Measurements from ENCODE around the gene HLA-DQB1.
"Not testable (repeated sequence)": the region's sequence is repeated elsewhere in the genome, so short reads cannot be mapped to it uniquely, and the experiment has no call there.

HLA-DQB1 gene

GRCh38 chr6:32662099-32662498 lies 4.4 kb downstream of the HLA-DQB1 start:
- DNase-seq (ENCODE audit: low read depth), result no peak

- no peak for DNase-seq (ENCODE audit: low read depth)
Measured at GRCh38 chr6:32659856-32660595, 6.4 kb downstream of the HLA-DQB1 start.

DNA sequence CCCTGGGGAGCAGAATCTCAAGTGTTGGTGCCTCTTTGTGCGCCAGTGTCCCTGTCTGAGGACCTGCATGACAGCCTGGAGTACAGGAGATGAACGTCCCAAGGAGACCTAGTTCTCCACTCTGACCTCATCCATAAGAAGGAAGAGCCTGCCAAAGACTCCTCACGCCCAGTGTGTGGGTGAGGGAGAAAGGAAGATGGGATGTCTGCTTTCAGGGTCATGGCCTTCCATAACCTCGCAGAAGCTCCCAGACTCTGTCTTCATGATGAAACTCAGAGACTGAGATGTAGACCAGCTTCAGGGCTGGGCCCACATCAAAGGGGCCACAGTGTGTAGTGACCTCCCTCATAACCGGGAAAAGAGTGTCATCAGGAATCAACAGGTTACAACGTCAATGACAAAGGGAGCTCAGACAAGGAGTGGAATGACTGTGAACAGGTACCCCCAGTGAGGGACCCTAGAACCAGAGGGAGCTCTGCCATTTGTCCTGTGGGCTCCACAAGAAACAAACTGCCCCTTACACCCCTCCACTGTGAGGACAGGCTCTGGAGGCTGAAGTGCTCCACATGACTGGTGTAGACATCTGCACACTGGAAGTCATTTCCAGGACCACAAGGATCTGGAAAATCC lies 8.1 kb downstream of the HLA-DQB1 start:
- no peak for DNase-seq (ENCODE audit: low read depth)

DNA sequence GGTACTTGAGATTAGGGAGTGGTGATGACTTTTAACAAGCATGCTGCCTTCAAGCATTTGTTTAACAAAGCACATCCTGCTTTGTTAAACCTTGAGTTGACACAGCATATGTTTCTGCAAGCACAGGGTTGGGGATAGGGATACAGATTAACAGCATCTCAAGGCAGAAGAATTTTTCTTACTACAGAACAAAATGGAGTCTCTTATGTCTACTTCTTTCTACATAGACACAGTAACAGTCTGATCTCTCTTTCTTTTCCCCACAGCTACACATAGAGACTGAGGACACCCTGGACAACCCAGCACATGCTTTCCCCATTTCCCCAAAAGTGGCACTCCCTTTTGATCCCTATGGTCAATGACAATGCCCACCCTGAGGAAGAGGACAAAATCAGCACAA lies 8.6 kb downstream of the HLA-DQB1 start:
- not testable (repeated sequence) for DNase-seq (ENCODE audit: low read depth)

GRCh38 chr6:32657329-32657728 lies 9.1 kb downstream of the HLA-DQB1 start:
- DNase-seq (ENCODE audit: low read depth), result not testable (repeated sequence)

GRCh38 chr6:32655203-32655710 lies 11.2 kb downstream of the HLA-DQB1 start:
- no peak for DNase-seq (ENCODE audit: low read depth)

GRCh38 chr6:32645047-32645703 lies 21.3 kb downstream of the HLA-DQB1 start:
- no peak for DNase-seq (ENCODE audit: low read depth)

DNA sequence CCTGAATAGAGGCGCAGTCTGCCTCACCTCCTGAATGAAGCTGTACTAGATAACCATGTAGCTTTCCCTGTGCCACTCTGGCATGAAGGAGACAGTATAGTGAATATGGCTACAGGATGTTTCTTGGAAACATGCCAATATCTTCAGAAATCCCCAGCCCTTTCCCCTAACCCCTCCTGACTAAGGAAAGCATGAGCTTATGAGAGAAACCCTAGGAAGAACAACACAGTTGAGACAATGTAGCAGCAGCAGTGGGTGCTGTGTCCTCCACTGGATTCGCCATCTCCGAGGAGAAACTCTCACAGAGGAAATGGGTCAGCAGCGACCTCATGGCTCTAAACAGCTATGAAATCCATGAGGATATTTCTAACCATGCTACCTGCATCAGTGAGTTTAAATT lies 22.6 kb downstream of the HLA-DQB1 start:
- no peak for DNase-seq (ENCODE audit: low read depth)

- DNase-seq (ENCODE audit: low read depth), result no peak
Measured at GRCh38 chr6:32642720-32643106, 23.7 kb downstream of the HLA-DQB1 start.

DNA sequence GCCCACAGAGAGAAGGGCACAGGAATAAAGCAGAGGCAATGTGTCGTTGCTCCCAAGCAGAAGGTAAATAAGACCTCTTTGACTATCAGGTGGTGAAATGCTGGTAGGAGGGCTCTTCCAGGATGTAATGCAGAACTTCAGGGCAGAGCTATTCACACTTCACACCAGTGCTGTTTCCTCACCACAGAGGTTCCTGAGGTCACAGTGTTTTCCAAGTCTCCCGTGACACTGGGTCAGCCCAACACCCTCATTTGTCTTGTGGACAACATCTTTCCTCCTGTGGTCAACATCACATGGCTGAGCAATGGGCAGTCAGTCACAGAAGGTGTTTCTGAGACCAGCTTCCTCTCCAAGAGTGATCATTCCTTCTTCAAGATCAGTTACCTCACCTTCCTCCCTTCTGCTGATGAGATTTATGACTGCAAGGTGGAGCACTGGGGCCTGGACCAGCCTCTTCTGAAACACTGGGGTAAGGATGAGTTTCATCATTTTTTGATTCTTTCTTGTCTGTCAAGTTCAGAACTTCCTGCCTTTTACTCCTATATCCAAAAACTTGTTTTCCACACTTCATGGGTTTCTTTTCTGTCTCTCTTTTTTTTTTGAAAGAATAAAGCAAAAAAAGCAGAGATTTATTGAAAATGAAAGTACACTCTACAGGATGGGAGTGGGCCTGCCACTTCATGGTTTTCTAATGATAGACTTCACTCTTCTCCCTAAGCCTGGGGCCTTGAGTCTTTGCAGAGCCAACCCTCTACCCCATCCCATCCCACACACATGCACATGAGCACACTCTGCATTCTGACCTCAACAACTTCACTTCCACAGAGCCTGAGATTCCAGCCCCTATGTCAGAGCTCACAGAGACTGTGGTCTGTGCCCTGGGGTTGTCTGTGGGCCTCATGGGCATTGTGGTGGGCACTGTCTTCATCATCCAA lies 24.4 kb downstream of the HLA-DQB1 start:
- not testable (repeated sequence) for DNase-seq (ENCODE audit: low read depth)

- DNase-seq (ENCODE audit: low read depth), result no peak
Measured at GRCh38 chr6:32641122-32641521, 25.3 kb downstream of the HLA-DQB1 start.

GRCh38 chr6:32639440-32640394 lies 26.7 kb downstream of the HLA-DQB1 start:
- no peak for DNase-seq (ENCODE audit: low read depth)

- DNase-seq (ENCODE audit: low read depth), result no peak
Measured at GRCh38 chr6:32638532-32639219, 27.8 kb downstream of the HLA-DQB1 start.

DNA sequence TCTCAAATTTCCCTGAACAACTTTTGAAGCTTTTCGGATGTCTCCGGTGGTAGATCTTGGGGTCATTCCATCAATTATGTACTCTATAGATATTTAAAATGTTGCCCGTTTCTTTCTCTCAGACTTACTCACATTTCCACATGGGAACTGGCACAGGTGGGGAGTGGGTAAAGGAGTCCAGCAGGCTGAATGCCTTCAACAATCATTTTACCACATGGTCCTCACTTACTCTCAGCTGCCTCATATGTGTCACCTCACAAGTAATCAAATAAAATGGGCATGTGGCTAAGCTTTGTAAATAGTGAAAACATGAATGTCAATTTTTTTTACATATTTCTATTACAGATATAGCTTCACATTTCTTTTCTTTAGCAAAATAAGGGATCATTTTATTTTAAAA lies 28.6 kb downstream of the HLA-DQB1 start:
- no peak for DNase-seq (ENCODE audit: low read depth)

DNA sequence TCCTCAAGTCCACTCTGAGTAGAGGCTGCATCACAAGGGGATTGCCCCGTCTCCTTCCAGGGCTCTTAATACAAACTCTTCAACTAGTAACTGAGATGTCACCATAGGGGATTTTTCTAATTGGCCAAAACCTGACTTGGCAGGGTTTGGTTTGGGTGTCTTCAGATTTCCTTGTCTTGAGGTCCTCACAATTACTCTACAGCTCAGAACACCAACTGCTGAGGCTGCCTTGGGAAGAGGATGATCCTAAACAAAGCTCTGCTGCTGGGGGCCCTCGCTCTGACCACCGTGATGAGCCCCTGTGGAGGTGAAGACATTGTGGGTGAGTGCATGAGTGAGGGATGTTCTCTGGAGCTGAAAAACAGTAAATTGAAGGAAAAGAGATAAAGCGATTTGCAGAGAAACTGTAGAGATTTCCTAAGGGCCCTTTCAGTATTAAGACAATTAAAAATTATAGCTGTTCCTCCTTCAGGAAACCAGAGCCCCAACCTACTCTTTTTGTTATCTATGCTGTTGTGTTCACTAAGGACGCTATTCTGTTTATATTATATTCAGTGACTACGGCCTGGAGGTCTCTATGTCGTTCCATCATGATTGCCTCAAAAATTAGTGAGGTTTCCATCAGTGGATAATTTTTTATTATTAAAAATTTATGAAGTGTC lies 29.1 kb downstream of the HLA-DQB1 start, which contains the start of gene HLA-DQA1:
Gene HLA-DQA1 (plus strand): TSS at position 188 of the 662 bp plus-strand sequence. CDS start 53 bp downstream, at position 241.
- no peak for DNase-seq (ENCODE audit: low read depth)

DNA sequence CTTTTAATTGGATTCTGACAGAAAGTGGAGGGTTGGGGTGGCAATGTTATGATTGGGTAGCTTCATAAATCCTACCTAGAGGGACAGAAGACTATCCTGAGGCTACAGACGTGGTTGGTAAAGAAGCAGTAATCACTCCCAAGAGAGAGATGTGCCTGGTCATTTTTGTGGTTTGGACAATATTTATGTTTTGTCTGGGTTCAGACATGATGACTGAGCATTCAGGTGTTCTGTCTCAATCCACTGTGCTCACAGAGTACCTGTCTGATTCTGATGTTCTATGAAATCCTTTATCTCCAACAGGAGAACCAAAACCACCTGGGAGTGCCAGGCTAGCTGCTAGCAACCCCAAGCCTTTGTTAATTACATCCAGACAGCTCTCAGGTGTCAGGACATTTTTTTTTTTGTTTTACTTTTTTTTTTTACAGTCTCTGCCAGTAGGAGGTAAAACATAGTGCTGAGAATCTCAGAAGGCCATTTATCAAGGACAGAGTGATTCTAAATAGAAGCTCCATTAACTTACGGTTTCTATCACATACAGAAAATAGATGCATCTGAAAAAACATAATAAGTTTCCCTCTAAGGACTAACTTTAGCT lies 30.8 kb downstream of the HLA-DQB1 start:
- DNase-seq (ENCODE audit: low read depth), result no peak

- not testable (repeated sequence) for DNase-seq (ENCODE audit: low read depth)
Measured at GRCh38 chr6:32629793-32630192, 36.7 kb downstream of the HLA-DQB1 start.

DNA sequence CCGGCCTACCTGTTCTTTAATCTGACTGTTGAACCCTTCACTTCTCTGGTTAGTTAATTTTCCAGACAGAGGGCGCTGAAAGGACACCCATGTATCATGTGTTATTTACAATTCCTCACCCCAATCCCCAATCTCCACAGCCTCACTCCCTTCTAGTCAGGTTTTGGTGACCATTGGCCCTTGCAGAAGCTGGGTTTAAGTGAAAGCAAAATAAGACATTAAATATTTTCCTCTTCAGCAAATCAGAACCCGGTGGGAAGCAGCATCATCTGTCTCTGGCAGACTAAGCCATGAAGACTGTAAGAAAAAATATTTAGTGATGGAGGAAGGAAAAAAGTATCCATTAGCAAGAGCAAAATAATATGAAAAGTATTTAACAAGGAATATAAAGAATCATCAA lies 38.6 kb downstream of the HLA-DQB1 start:
- no peak for DNase-seq (ENCODE audit: low read depth)

DNA sequence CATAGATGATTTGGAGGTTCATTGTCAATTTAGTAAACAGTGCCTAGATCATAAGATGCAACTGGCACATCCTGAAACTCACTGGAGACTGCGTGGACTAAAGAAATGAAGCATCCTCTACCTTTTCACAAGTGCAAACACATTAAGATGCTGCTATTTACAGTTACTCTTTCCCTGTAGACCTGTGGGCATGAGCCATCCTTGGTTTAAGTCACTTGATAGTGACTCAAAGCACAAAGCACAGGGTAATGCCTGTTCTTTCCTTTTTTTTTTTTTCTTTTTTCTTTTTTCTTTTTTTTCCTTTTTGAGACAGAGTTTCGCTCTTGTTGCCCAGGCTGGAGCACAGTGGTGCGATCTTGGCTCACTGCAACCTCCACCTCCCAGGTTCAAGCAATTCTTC lies 39.2 kb downstream of the HLA-DQB1 start:
- DNase-seq (ENCODE audit: low read depth), result no peak
